GM18520 (cell line): ENCODE data around the gene IL1R2.

ENCODE experiments used
- ATAC-seq: cut with Tn5 transposase; IDR thresholded peaks from one replicate; pipeline ENCODE4 v1.9.1; 2021; ENCODE audit not compliant: unreplicated experiment

Gene IL1R2

DNA sequence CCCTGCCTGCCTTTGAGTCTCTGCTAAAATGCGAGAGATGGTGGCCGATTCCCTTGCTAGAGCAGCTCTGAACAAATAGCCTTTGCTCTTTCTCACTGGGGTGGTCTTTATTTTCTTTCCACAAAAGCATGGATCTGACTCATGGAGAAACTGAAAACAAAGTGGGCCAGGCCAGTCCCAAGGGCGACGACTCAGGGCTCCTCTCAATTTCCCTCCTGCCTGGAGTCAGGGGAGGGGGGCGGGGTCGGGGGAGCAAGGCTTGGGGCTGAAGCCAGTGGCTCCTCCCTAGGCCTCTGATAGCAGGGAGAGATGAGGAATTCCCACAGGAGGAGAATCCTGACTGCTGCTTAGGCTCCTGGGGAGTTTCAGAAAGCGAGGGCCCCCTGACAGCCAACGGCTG lies 17.1 kb upstream of the IL1R2 start:
- no peak for ATAC-seq

DNA sequence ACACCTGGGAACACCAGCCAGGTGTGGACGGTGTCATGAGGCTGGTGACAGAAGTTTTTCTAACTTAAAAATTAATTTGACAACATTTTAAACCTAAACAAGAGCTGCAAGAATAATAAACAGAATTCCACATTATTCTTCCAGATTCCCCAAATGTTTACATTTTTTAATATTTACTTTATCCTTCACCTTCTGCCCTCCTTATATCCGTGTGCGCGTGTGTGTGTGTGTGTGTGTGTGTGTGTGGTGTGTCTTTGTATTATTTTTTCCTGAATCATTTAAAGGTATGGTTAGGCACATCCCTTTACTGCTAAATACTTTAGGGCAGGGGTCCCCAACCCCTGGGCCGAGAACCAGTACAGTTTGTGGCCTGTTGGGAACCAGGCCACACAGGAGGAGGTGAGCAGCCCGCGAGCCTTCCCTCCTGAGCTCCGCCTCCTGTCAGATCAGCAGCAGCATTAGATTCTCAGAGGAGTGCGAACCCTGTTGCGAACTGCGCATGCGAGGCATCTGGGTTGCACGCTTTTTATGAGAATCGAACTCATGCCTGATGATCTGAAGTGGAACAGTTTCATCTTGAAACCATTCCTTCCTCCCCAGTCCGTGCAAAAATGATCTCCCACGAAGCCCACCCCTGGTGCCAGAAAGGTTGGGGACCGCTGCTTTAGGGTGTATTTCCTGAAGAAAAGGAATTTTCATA lies 16.4 kb upstream of the IL1R2 start:
- ATAC-seq = no peak

GRCh38 chr2:101976891-101977290 lies 14.9 kb upstream of the IL1R2 start:
- no peak for ATAC-seq

DNA sequence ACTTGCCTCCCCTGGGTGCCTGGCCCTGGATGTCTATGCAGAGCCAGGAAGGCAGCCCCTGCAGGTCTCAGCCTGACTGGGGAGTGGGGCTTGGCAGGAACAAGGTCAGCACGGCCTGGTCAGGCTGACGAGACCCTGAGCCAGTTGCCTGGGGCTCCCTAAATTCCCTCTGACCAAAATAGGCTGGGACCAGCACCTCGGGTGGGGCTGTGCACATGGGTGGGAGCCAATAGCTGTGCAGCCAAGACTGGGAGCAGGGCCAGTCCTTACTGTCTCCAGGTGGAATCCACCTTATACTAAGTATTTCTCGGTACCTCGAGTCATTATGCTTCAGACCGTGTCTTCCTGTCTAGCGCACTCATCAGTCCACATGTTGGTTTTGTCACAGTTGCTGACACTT lies 11.4 kb upstream of the IL1R2 start:
- ATAC-seq = no peak

DNA sequence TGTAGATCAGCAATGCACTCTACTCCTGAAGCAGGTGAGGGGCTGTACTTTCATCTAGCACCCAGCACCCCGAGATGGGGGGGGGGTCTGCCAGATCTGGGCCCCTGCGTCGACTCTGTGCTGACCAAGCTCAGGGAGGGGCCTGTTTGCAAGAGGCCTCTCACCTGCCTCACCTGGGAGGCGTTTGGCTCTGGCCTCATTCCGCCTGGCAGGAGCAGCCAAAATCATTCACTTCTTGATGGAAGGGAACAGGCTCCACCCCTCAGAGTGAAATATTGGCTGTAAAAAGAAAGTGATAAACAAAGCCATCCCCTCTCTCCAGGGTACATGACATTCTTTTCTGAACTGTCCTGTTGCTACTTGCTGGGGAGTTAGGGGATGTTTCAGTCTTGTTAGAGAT lies 10.7 kb upstream of the IL1R2 start:
- ATAC-seq = no peak

DNA sequence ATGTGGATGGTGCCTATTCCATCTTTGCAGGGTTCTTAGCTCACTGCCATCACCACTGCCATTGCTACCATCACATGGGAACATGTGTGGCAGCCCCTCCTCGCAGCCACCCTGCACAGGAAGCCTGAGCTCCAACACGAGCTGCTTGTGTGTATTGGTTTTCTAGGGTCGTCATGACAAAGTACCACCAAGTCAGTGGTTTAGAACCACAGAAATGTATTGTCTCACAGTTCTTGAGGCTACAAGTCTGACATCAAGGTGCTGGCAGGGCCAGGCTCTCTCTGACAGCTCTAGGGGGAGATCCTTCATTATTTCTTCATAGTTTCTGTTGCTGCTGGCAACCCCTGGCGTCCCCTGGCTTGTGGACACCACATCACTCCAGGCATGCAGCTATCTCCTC lies 10.3 kb upstream of the IL1R2 start:
- ATAC-seq = no peak

- no peak for ATAC-seq
These were observed 9.2 kb upstream of the IL1R2 start for GRCh38 chr2:101982495-101983029.

DNA sequence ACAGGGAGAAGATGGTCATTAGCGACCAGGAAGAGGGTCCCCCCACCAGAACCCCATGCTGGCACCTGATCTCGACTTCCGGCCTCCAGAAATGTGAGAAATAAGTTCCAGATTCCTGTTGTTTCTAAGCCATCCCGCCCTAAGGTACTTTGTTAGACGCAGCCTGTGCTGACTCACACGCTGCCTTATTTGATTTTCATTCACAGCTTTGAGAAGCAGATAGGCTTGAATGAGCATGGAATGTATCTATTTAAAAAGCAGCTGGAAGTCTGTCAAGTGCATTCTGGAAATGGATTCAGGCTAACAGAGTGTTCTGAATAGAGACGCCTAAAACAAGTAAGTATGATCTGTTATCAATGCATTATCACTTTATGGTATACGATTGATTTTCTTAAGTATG lies 8.3 kb upstream of the IL1R2 start:
- ATAC-seq = no peak

DNA sequence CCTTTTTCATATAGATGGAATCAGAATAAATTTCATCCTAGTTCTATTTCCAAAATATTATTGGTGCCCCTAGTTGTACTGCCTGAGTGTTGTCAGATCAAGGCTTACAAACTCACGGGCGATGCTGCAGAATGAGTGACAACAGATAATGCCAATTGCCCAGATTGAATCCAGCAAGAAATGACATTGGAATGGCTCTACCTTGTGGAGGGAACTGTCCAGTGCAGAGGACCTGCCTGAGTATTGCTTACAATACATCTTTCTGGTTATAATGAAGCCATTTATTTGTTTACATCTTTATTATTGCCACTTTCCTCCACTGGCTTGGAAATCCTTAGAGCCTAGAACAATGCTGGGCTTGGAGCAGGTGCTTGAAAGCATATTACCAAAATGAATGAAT lies 7.8 kb upstream of the IL1R2 start:
- no peak for ATAC-seq

DNA sequence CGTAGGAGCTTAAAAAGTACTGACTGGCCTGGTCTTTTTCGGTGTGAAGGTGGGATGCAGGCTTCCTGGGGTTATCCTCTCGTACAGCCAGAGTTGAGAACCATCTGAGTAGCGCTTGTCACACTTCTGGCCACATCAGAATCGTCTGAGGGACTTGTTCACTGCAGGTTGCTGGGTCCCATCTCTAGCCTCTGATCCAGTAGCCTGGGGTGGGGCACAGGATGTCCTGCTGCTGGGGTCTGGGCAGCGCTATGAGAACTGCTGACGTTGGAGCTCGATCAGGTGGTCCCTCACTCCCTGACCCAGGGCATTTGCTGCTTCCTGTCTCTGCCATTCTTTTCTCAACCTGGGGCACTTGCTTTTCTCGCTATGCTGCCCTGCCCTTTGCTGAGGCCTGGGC lies 7.1 kb upstream of the IL1R2 start:
- no peak for ATAC-seq

- no peak for ATAC-seq
These were observed 6.5 kb upstream of the IL1R2 start for GRCh38 chr2:101985101-101985792.

DNA sequence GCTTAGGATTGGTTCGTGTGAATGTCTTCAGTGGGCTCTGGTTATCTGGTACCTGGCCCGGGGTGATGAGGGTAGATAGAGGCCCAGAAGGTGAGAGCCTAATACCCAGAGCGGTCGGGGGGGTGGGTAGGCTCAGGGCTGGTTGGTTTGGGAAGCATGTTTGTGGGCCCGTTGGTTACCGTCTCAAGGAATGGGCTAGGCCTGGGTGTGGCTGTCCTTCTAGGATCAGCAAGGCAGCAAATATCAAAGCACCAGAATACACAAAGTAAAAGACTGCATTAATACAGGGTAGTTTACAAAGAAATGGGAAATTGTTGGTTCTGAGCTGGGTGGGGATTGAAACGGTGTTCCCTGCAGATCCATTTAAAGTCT lies 6.0 kb upstream of the IL1R2 start:
- no peak for ATAC-seq

GRCh38 chr2:101986376-101986775 lies 5.4 kb upstream of the IL1R2 start:
- ATAC-seq = no peak

DNA sequence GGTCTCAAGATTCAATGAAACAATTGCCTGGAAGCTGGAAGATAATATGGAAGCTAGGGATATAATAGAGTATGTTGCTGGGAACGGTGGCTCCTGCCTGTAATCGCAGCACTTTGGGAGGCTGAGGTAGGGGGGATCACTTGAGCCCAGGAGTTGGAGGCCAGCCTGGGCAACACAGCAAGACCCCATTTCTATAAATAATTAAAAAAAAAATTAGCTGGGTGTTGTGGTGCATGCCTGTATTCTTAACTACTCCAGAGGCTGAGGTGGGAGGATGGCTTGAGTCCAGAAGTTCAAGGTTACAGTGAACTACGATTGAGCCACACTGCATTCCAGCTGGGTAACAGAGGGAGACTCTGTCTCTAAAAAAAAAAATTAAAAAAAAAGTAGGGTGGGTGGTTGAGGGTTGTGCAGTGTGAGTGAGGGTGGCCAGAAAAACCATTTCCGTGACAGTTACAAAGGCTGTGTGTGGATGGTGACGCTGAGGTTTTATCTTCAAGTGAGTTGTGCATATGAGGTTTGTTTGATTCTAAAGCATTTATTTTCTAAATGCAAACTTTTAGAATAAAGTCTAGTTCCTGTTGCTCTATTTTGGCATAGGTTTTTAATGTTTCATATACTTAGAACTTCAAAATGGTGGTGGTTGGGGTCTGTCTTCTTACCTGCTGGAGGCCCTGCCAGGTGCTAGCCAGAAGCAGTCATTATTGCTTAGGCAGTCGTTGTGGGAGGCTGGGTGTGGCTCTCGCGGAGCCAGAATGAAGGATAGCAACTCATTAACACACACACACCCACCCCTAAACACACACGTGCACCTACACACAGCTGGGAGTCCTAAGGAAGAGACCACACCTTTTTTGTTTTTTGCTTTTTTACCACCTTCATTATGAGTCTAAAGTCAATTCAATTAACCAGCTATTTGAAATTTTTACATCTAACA lies 4.7 kb upstream of the IL1R2 start:
- ATAC-seq = no peak

GRCh38 chr2:101987832-101988231 lies 3.9 kb upstream of the IL1R2 start:
- no peak for ATAC-seq

- ATAC-seq = no peak
These were observed 3.2 kb upstream of the IL1R2 start for GRCh38 chr2:101988541-101988940.

- no peak for ATAC-seq
These were observed 1.9 kb upstream of the IL1R2 start for GRCh38 chr2:101989740-101990460.

DNA sequence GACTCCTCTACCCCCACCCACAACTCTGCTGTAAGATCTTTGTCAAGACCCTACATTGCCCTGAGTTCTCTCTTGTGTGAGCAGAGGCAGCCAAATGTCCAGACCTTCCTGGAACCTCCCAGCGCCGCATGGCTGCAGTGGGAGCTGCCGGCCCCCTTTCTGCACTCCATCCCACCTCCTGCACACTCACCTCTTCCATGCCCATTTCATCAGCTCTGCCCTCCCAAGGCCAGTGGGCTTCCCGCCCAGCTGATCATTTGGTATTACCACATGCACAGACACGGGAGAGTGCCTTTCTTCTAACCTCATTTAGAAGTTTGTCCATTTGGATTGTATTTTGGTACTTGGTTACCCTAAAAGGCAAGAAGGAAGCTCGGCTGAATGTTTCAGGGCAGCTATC lies 2.0 kb downstream of the IL1R2 start:
- no peak for ATAC-seq

- no peak for ATAC-seq
These were observed 3.3 kb downstream of the IL1R2 start for GRCh38 chr2:101995019-101995418.

DNA sequence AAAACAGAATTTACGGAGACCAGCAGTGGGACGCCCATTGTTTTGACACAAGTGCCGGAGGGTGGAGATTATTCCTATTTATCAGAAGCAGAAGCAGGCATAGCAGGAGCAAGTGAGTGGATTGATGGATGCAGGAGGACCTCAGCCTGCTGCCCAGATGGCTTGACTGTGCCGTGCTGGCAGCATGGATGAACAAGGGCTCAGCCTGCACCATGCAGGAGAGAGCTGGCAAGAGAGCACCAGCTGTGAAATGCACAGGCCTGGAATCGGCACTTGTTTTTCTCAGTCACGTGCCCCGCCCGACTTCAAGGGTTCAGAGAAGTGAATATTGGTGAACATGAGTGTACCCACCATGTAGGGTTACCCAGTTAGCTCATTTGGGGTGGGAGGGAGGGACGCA lies 4.0 kb downstream of the IL1R2 start:
- ATAC-seq = no peak

DNA sequence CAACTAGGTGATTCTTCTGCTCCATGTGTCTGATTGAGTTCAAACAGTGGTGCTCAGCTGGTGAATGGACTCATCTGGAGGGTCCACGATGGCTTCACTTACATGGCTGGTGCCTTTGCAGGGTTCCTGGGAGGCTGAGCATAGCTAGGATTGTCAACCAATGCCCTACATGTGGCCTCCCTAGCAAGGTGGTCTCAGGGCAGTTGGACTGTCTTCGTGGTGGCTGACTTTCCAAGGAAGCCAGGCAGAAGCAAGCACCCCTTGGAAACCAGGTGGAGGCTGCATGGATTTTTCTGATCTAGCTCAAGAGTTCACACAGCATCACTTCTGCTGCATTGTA lies 6.8 kb downstream of the IL1R2 start:
- no peak for ATAC-seq
